Sigmoid colon (tissue), 4 donors: ENCODE measurements around the gene WDR62.

Experiments
- EP300 ChIP-seq, 4 donors: sonication (generic); formaldehyde crosslinking; IDR thresholded peaks; one replicate each; pipeline ENCODE4 v1.6.1; 2017; ENCODE audit warnings: antibody characterized with exemption in 4 of 4
- POLR2A ChIP-seq, 2 donors: fragments of 450-650 bp; IDR thresholded peaks; one replicate each; pipeline ENCODE4 v1.6.1; 2016; ENCODE audit warnings: antibody characterized with exemption in 2 of 2, mild to moderate bottlenecking in 2 of 2, moderate library complexity in 2 of 2
- TF ChIP-seq, protein P1 (sequence below), 4 experiments: fragments of 450-650 bp in 3 of 4; fragments of 200-600 bp in 1 of 4; IDR thresholded peaks; one replicate each; pipeline ENCODE4 v1.5.1; 2016 to 2019; ENCODE audit warnings: antibody characterized with exemption in 4 of 4, mild to moderate bottlenecking in 3 of 4, moderate library complexity in 2 of 4

DNA sequence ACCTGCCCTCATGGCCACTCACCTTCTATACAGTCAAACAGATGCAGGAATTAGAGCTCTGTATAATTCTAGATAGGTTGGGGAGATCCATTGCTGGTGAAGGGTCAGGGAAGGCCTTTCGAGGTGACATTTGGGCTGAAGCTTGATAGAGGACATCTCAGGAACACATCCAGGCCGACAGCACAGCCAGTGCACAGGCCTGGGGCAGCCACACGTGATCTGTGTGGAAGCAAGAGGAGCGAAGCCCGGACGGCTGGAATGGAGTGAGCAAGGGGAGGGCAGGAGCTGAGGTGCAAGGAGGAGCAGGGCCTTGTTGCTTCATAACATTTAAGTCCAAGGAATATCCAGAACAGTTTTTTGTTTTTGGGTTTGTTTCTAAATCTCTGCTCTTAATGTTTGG is 51.7 kb downstream of the WDR62 start:
- TF ChIP-seq POLR2A (IDR thresholded peaks at IDR 0.05) (no peak), EP300 (IDR thresholded peaks at IDR 0.05) (no peak)
- TF ChIP-seq, protein P1, sequence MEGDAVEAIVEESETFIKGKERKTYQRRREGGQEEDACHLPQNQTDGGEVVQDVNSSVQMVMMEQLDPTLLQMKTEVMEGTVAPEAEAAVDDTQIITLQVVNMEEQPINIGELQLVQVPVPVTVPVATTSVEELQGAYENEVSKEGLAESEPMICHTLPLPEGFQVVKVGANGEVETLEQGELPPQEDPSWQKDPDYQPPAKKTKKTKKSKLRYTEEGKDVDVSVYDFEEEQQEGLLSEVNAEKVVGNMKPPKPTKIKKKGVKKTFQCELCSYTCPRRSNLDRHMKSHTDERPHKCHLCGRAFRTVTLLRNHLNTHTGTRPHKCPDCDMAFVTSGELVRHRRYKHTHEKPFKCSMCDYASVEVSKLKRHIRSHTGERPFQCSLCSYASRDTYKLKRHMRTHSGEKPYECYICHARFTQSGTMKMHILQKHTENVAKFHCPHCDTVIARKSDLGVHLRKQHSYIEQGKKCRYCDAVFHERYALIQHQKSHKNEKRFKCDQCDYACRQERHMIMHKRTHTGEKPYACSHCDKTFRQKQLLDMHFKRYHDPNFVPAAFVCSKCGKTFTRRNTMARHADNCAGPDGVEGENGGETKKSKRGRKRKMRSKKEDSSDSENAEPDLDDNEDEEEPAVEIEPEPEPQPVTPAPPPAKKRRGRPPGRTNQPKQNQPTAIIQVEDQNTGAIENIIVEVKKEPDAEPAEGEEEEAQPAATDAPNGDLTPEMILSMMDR (IDR thresholded peaks at IDR 0.05) = no peak
